Measurements from ENCODE around the gene OTOP2.

DNA sequence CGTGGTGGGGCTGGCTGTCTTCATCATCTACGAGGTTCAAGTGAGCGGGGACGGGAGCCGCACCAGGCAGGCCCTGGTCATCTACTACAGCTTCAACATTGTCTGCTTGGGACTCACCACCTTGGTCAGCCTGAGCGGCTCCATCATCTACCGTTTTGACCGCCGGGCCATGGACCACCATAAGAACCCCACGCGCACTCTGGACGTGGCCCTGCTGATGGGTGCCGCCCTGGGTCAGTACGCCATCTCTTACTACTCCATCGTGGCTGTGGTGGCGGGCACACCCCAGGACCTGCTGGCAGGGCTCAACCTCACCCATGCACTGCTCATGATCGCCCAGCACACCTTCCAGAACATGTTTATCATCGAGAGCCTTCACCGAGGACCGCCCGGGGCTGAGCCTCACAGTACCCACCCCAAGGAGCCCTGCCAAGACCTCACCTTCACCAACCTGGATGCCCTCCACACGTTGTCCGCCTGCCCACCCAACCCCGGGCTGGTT is 6.5 kb downstream of the OTOP2 start:
- TF ChIP-seq KLF10 (tag by site-specific recombination; IDR thresholded peaks at IDR 0.05) (no peak), ZNF514 (tag by site-specific recombination; IDR thresholded peaks at IDR 0.05) (no peak), ZNF558 (tag by site-specific recombination; IDR thresholded peaks at IDR 0.05) (no peak), ZNF561 (tag by site-specific recombination; IDR thresholded peaks at IDR 0.05; ENCODE audit: borderline replicate concordance) (no peak), ZNF513 (tag by site-specific recombination; IDR thresholded peaks at IDR 0.05) (no peak), ZNF48 (tag by site-specific recombination; IDR thresholded peaks at IDR 0.05) (no peak), ZBTB20 (tag by site-specific recombination; IDR thresholded peaks at IDR 0.05) (no peak), ZNF626 (tag by site-specific recombination; IDR thresholded peaks at IDR 0.05) (no peak), ZNF2 (tag by site-specific recombination; IDR thresholded peaks at IDR 0.05) (no peak), KLF7 (tag by site-specific recombination; IDR thresholded peaks at IDR 0.05; ENCODE audit: borderline replicate concordance) (no peak)
- TF ChIP-seq, protein P1, sequence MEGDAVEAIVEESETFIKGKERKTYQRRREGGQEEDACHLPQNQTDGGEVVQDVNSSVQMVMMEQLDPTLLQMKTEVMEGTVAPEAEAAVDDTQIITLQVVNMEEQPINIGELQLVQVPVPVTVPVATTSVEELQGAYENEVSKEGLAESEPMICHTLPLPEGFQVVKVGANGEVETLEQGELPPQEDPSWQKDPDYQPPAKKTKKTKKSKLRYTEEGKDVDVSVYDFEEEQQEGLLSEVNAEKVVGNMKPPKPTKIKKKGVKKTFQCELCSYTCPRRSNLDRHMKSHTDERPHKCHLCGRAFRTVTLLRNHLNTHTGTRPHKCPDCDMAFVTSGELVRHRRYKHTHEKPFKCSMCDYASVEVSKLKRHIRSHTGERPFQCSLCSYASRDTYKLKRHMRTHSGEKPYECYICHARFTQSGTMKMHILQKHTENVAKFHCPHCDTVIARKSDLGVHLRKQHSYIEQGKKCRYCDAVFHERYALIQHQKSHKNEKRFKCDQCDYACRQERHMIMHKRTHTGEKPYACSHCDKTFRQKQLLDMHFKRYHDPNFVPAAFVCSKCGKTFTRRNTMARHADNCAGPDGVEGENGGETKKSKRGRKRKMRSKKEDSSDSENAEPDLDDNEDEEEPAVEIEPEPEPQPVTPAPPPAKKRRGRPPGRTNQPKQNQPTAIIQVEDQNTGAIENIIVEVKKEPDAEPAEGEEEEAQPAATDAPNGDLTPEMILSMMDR (tag by site-specific recombination; IDR thresholded peaks at IDR 0.05) = no peak
- TF ChIP-seq, protein P2, sequence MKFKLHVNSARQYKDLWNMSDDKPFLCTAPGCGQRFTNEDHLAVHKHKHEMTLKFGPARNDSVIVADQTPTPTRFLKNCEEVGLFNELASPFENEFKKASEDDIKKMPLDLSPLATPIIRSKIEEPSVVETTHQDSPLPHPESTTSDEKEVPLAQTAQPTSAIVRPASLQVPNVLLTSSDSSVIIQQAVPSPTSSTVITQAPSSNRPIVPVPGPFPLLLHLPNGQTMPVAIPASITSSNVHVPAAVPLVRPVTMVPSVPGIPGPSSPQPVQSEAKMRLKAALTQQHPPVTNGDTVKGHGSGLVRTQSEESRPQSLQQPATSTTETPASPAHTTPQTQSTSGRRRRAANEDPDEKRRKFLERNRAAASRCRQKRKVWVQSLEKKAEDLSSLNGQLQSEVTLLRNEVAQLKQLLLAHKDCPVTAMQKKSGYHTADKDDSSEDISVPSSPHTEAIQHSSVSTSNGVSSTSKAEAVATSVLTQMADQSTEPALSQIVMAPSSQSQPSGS (tag by site-specific recombination; IDR thresholded peaks at IDR 0.05; ENCODE audit: low read depth) = no peak

Data from HEK293 (cell line).